Uterus (tissue), 2 donors: ENCODE data around the gene ALDH1A3.

Experiments used
- CTCF ChIP-seq, 4 experiments: fragments of 200-600 bp in 2 of 4; fragments of 450-650 bp in 2 of 4; sonication (generic) in 2 of 4; IDR thresholded peaks; one replicate each; pipeline ENCODE4 v1.5.1; 2016 to 2019; ENCODE audit warnings: antibody characterized with exemption in 4 of 4, mild to moderate bottlenecking in 2 of 4, moderate library complexity in 1 of 4
- POLR2A ChIP-seq, 2 donors: fragments of 450-650 bp; IDR thresholded peaks; one replicate each; pipeline ENCODE4 v1.6.1; 2016; ENCODE audit warnings: antibody characterized with exemption in 2 of 2, mild to moderate bottlenecking in 1 of 2, moderate library complexity in 1 of 2

GRCh38 chr15:100911086-100911485, 31.5 kb downstream of the ALDH1A3 start:
- TF ChIP-seq CTCF (IDR thresholded peaks at IDR 0.05), result no peak
- TF ChIP-seq POLR2A (IDR thresholded peaks at IDR 0.05), result no peak
